Activated B cell treated with CpG ODN at 0.5 μM for 24 hours (primary cell): ENCODE results near the gene PWWP2A. TPM values are rescaled to one million over a fixed set of nuclear protein-coding genes. Genes with fewer than 3 reads are reported as not detected.
A peak's percentile ranks its signal among the peaks of the same experiment; 100 is the strongest.

Experiments
- ATAC-seq: fragments of 200-7000 bp; cut with Tn5 transposase; one replicate; pipeline ENCODE4 v1.10.0; 2021; ENCODE audit warnings: low read depth, mild to moderate bottlenecking, moderate library complexity
- CTCF ChIA-PET: fragments of 350-600 bp; sonication (Branson Sonifier 250); formaldehyde crosslinking; loops from one replicate; lab custom pipeline; 2021; ENCODE audit warnings: antibody characterized with exemption; lab: Charles Lee
- POLR2A ChIA-PET: fragments of 350-600 bp; sonication (Branson Sonifier 250); formaldehyde crosslinking; loops from one replicate; lab custom pipeline; 2021; ENCODE audit warnings: antibody characterized with exemption; lab: Charles Lee
- DNase-seq: peaks from one replicate; pipeline ENCODE4 v3.0.0; 2022
- H3K27ac Mint-ChIP-seq: one replicate; pipeline ENCODE4 v1.8.0; 2020; ENCODE audit warnings: mixed read lengths
- H3K27me3 Mint-ChIP-seq: one replicate; pipeline ENCODE4 v1.8.0; 2021; ENCODE audit warnings: mixed read lengths
- H3K36me3 Mint-ChIP-seq: one replicate; pipeline ENCODE4 v1.8.0; 2021; ENCODE audit warnings: low read depth, mixed read lengths
- H3K4me1 Mint-ChIP-seq: one replicate; pipeline ENCODE4 v1.8.0; 2021; ENCODE audit warnings: mixed read lengths
- H3K4me3 Mint-ChIP-seq: one replicate; pipeline ENCODE4 v1.8.0; 2020; ENCODE audit warnings: mild to moderate bottlenecking, mixed read lengths
- H3K9me3 Mint-ChIP-seq: one replicate; pipeline ENCODE4 v1.8.0; 2020; ENCODE audit warnings: mixed read lengths
- intact Hi-C: fragments of 100-400 bp; cut with micrococcal nuclease; formaldehyde crosslinking; loops from one replicate; pipeline ENCODE4 v1.15.1; 2024
- total RNA-seq: library from RNA; stranded (reverse); gene quantifications from 2 replicates; pipeline ENCODE4 v1.2.3, GENCODE V29; 2022
- TF ChIP-seq, protein P1 (sequence below): fragments of 200-600 bp; IDR thresholded peaks from one replicate; pipeline ENCODE4 v1.8.0; 2022; ENCODE audit warnings: antibody characterized with exemption, mild to moderate bottlenecking

PWWP2A gene
- total RNA-seq, 1 donor from 2014 or later, result 33.0 TPM

DNA sequence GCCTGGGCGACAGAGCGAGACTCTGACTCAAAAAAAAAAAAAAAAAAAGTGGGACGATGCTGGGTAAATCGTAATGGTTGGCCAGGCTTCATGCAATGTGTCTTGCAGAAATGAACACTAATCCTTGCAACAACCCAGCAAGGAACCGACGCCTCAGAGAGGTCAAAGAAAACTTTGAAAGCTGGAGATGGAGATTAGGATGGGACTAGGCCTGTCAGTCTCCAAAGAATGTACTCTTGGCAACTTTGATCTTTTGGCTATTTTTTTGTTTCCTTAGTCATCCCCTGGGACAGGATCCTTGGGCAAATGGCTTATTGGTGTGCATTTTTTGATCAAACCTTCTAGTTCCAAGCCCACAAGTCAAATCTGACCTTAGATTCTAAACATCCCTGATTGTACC is 10.6 kb upstream of the PWWP2A start:
- Mint-ChIP-seq H3K4me3 (no peak overlapping the region), H3K36me3 (no peaks in the 10 kb centered on the region), H3K27me3 (peaks cover 4% of the 10 kb centered on the region), H3K9me3 (peaks cover 5% of the 10 kb centered on the region), H3K27ac (no peak overlapping the region), H3K4me1 (no peaks in the 10 kb centered on the region)
- intact Hi-C loops, result no loop called here
- ChIA-PET CTCF (no interaction called here), POLR2A (no interaction called here)
- ATAC-seq (no peak), DNase-seq (no peak)
- TF ChIP-seq, protein P1, sequence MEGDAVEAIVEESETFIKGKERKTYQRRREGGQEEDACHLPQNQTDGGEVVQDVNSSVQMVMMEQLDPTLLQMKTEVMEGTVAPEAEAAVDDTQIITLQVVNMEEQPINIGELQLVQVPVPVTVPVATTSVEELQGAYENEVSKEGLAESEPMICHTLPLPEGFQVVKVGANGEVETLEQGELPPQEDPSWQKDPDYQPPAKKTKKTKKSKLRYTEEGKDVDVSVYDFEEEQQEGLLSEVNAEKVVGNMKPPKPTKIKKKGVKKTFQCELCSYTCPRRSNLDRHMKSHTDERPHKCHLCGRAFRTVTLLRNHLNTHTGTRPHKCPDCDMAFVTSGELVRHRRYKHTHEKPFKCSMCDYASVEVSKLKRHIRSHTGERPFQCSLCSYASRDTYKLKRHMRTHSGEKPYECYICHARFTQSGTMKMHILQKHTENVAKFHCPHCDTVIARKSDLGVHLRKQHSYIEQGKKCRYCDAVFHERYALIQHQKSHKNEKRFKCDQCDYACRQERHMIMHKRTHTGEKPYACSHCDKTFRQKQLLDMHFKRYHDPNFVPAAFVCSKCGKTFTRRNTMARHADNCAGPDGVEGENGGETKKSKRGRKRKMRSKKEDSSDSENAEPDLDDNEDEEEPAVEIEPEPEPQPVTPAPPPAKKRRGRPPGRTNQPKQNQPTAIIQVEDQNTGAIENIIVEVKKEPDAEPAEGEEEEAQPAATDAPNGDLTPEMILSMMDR, result no peak

DNA sequence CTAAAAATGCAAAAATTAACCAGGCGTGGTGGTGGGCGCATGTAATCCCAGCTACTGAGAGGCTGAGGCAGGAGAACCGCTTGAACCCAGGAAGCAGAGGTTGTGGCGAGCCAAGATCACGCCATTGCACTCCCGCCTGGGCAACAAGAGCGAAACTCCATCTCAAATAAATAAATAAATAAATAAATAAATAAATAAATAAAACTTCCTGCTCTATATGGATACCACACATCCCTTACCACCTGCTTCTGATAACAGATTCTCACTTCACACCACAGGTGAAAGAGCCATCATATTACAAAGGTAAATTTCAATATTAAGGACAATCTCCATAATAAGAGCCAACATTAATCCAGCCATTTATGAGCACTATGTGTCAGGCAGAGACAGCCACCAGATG is 9.4 kb upstream of the PWWP2A start:
- ChIA-PET POLR2A (no interaction called here), CTCF (no interaction called here)
- intact Hi-C loops, result no loop called here
- TF ChIP-seq, protein P1, result no peak
- Mint-ChIP-seq H3K4me3 (no peak overlapping the region), H3K27ac (no peak overlapping the region), H3K27me3 (peaks cover 4% of the 10 kb centered on the region), H3K9me3 (peaks cover 5% of the 10 kb centered on the region), H3K4me1 (no peaks in the 10 kb centered on the region), H3K36me3 (no peaks in the 10 kb centered on the region)
- DNase-seq, result no peak
- no peak for ATAC-seq

DNA sequence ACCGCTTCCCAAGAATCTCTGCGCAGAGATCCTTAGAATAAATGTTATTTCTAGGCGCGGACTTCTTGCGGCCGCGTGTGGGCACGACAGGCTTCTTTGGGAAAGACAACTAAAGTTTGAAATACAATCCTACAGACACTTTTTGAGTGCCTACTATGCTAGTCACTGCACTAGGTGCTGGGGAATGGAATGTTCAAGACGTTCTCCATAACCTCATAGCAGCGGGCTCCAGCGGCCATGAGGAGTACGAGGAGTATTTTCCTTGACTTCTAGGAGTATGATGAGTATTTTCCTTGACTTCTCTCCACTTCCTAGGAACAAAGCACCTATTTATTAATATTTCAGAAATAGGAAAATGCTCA is 636 bp upstream of the PWWP2A start:
- H3K36me3 Mint-ChIP-seq, result peaks cover 20% of the 10 kb centered on the region

DNA sequence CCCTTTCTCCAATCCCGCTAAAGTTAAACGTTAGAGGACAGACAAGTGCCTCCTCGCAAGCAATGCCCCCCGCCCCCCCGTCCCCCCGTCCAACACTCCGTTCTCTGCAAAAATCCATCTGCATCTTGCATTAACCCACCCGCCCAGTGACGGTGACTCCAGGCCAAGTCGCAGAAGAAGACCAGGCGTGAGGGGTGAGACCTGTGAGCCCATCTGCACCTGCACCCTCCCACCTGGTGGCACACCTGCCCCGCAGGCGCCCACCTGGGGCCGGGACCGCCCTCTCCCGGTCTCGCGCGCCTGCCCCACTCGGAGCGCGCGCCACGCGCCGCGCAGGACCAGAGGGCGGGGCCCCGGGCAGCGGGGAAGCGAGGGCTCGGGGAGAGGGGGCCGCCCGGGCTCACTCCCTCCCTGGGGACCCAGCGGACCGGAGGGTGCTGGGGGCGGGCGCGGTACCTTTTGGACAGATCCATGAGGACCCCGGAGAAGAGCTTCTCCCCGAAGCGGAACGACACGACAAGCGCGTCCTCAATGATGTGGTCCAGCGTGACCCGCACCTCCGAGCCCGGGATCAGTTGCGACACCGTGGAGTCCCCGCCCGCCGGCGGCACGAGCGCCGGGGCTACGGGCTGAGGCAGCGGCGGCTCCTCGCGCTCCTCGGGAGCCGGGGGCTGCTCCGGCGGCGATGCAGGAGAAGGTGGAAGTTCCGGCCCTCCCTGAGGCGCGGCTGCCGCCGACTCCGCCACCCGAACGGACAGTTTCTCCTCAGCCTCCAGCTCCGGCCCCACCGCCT is 705 bp downstream of the PWWP2A start:
- ChIA-PET POLR2A (interaction anchor here (0.7 to 1.3 kb wide), 5 partner anchors 10 to 349 kb away, joined by 3 to 7 read pairs (median 5); partner anchors contain the start of genes SLU7 and TTC1), CTCF (no interaction called here)
- peaks cover 6% of the 10 kb centered on the region for H3K27me3 Mint-ChIP-seq
- H3K27ac Mint-ChIP-seq, result peak overlapping the region; percentile 77
- DNase-seq (peak; percentile 62), ATAC-seq (peak; percentile 10)
- H3K9me3 Mint-ChIP-seq, result no peaks in the 10 kb centered on the region
- TF ChIP-seq, protein P1, result no peak
- intact Hi-C loops, result loop anchor here (1.0 to 5.0 kb wide), 6 partner anchors 13 to 786 kb away; partner anchors contain the start of genes IL12B, SLU7 and TTC1
- H3K36me3 Mint-ChIP-seq, result peaks cover 30% of the 10 kb centered on the region
- peak overlapping the region; percentile 95 for H3K4me3 Mint-ChIP-seq
- peaks cover 17% of the 10 kb centered on the region for H3K4me1 Mint-ChIP-seq

More for the DNA sequence above, 636 bp upstream of the PWWP2A start:
- Mint-ChIP-seq H3K9me3 (no peaks in the 10 kb centered on the region), H3K4me1 (peaks cover 17% of the 10 kb centered on the region), H3K27ac (peak overlapping the region; percentile 92), H3K27me3 (peaks cover 6% of the 10 kb centered on the region), H3K4me3 (peak overlapping the region; percentile 95)
- intact Hi-C loops, result loop anchor here (1.0 to 5.0 kb wide), 6 partner anchors 15 to 788 kb away; partner anchors contain the start of genes IL12B, SLU7 and TTC1
- TF ChIP-seq, protein P1, result no peak
- DNase-seq (no peak), ATAC-seq (no peak)
- ChIA-PET POLR2A (no interaction called here), CTCF (no interaction called here)

DNA sequence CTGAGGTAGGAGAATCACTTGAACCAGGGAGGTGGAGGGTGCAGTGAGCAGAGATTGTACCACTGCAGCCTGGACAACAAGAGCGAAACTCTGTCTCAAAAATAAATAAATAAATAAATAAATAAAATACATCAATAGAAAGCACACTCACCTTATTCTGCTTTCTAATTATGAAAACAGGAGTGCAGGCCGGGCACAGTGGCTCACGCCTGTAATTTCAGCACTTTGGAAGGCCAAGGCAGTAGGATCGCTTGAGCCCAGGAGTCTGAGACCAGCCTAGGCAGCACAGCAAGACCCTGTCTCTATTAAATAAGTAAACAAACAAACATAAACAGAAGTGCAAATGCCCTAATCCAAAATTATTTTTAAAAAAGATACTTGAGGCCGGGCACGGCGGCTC is 2.3 kb downstream of the PWWP2A start:
- ATAC-seq (no peak), DNase-seq (no peak)
- Mint-ChIP-seq H3K36me3 (peaks cover 43% of the 10 kb centered on the region), H3K27me3 (no peaks in the 10 kb centered on the region), H3K4me1 (peaks cover 17% of the 10 kb centered on the region), H3K9me3 (no peaks in the 10 kb centered on the region), H3K4me3 (no peak overlapping the region), H3K27ac (no peak overlapping the region)
- ChIA-PET CTCF (no interaction called here), POLR2A (interaction anchor here (0.7 kb wide), 2 partner anchors 8 to 313 kb away, joined by 3 to 4 read pairs; no protein-coding TSS in a partner anchor)
- intact Hi-C loops, result loop anchor here (5.0 kb wide), 1 partner anchor 785 kb away; the partner anchor contains the start of gene IL12B
- TF ChIP-seq, protein P1, result no peak
